Activated CD8-positive, alpha-beta memory T cell treated with anti-CD3 and anti-CD28 coated beads for 48 hours (primary cell): ENCODE data around the gene ADAMTS6.

Source experiments
- DNase-seq, 3 experiments: peaks; one replicate each; pipeline ENCODE4 v3.0.0-alpha.2; 2020; ENCODE audit warnings: low read depth in 2 of 3, low spot score in 2 of 3

ADAMTS6 gene

DNA sequence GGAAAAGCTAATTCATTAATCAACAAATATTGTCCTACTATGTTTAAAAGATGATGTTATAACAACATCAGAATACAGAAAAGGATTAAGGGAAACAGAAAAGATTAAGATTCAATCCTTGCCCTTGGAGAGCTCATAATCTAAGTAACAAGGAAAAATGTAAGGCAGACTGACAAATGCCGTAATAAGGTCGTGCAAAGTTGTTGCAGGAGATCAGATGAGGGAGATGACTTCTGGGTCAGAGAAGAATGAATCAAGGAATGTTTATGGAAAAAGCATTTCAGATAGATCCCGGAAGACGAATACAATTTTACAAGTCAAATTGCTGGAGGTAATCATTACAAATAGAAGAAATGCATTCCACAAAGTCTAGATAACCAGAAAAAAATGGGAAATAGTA is 6.4 kb downstream of the ADAMTS6 start:
- no peak for DNase-seq

DNA sequence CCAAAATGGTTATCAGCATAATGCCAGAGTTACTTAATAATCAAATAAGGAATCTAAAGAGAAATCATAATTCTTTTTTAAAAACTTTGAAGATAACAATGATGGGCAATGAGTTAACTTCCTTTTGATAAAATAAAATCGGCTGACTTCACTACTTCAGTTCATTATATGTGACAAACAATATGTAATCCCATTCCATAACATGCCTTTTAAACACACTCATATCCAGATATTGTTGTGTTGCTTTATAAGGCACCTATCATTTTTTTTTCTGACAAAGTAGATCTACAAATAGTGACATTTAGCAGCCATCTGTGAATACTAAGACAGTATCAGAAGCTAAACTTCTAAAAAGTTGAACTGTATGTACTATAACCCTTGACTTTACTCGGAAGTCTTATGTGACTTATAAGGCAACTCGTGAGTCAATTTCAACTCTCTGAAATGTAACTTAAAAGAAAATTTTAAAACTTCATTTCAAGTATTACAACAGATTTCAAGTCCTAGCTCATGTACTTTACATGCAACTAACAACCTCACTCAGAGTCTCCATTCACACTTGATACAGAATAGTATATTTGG is 7.5 kb downstream of the ADAMTS6 start:
- no peak for DNase-seq

DNA sequence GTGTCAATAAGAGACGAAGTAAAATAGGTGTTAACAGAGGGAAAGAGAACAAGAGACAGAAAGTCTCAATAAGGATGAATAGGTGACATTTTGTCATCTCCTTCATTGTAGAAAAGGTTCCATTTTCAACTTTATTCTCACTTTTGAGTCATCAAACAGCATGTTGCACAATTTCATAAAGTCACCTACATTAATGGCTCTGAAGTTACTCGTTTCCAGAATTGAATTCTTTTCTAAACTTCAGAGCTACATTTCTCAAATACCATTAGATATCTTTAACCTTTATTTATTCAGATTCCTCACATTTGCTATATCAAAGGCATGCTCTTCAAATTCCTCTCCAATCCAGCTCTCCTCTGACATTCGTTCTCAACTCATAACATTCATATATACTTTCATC is 13.1 kb downstream of the ADAMTS6 start:
- DNase-seq: no peak

DNA sequence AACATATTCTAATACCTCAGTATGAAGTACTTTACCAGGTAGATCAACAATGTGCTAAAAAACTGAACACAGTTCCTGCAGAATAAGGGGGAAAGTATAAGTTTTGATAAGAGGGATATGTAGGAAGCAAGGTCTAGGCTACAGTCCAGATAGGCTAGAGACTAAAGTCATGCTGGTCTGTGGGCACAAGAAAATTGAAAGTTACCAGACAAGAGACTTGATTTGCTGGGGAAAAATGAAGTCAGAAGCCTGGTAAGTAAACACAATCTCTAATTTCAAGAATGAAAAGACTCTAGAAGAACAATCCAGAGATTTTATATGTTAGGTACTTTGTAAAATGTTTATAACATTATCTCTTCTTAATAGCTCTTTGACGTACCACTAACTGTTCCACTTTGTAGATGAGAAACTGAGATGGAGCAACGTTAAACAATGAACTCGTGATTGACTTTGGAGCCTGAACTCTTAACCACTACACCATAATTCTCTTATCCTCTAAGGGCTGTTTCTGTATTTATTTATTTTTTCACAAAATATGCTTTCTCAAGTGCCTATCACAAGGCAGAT is 19.5 kb downstream of the ADAMTS6 start:
- DNase-seq: no peak

DNA sequence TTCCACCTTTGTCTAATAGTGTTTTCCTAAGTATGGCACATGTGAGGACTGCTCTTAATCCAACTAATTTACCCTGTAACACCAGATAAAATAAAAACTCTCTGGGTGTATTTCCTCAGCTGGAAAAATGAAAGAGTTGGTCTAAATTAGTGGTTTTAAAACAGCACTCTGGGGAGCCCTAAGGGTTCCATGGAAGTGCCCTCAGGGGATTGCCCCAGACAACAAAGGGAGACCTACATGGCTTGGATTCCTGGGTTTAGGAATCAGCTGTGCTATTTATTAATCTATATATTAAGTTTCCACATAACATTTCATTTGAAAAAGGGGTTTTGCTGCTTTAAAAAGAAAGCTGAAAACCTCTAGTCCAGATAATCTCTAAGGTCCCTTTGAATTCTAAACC is 20.2 kb downstream of the ADAMTS6 start:
- no peak for DNase-seq

DNA sequence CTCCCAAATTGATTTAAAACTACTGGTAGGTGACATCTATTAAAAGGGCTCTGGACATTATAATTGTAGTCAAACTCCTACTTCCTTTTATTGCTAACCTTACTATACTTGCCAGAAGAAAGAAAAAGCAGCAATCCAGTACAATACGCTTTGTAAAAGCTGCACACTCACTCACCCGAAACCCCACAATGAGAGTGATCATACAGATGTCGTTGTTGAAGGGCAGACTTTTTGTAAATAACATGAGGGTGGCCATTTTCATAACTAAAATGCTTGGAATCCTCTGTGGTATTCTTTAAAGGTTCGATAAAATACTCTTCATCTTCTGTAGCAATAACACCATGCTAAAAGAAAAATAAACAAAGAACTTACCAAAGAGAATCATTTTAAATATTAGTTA is 21.7 kb downstream of the ADAMTS6 start:
- no peak for DNase-seq

DNA sequence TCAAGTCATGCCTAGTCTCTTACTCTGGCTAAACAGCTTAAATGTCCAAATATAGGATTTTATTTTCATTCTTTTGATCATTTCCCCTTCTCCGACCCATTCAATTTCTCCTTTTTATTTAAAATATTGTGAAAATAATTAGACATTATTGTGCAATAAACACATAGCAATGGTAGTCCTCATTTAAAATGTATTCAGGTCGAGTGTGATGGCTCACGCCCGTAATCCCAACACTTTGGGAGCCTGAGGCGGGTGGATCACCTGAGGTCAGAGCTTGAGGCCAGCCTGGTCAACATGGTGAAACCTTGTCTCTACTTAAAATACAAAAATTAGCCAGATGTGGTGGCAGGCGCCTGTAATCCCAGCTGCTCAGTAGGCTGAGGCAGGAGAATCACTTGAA is 26.7 kb downstream of the ADAMTS6 start:
- DNase-seq: no peak

DNA sequence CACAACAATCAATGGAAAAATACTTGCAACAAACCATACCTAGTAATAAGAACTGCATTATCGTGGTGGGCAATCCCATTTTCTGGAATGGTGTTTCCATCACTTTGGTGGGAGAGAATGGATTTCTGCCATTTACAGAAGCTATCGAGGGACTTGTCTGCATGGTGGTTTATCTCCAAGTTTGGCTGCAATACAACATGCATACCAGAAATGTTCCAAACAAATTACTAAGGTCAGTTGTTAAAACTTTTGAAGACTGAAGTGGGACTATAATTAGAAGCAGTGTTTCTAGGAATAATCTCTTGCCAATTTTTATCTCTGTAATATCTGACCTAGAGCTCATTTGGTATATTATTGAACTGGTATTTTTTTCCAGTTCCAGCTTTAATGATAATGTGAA is 30.3 kb downstream of the ADAMTS6 start:
- no peak for DNase-seq

DNA sequence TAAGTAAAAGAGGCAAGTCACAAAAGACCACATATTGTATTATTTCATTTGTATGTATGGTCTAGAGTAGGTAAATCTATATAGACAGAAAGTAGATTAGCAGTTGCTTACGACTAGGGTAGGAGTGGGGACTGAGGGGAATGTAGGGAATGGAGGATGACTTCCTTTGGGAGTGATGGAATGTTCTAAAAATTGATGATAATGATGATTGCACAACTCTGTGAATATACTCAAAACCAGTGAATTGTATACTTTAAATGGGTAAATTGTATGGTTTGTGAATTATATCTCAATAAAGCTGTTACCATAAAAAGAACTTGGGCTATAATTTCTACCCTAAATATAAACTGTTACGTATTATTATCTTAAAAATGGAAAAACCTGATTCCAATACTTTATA is 35.0 kb downstream of the ADAMTS6 start:
- DNase-seq: no peak

DNA sequence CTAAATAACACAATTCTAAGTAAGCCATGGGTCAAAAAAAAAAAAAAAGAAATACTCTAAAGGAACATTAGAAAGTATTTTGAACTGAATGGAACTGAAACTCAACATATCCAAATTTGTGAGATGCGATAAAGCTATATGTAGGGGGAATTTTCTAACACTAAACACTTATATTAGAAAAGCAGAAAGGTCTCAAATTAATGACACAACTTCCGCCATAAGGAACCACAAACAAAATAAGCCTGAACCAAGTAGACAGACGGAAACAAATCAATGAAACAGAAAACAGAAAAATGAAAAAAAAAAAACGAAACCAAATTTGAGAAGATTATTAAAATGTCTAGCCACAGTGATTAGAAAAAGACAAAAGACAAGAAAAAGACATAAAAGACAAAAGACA is 39.9 kb downstream of the ADAMTS6 start:
- no peak for DNase-seq

DNA sequence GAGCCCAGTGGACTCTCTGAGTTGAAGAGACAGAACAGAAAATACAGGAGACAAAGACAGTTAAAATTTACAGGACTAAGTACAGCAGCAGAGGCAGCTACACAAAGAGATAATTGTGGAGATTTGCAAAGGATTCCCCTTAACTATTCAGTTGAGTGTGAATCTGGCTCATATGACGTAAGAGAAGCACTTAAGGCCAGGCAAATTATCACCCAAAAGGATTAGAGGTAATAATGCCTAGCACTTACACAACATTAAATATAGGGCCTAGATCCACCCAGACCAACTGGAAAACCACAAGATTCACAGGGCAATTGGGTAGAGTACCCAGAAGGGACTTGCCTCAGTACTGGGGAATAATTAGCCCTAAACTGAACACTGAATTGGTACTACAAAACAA is 41.3 kb downstream of the ADAMTS6 start:
- no peak for DNase-seq

DNA sequence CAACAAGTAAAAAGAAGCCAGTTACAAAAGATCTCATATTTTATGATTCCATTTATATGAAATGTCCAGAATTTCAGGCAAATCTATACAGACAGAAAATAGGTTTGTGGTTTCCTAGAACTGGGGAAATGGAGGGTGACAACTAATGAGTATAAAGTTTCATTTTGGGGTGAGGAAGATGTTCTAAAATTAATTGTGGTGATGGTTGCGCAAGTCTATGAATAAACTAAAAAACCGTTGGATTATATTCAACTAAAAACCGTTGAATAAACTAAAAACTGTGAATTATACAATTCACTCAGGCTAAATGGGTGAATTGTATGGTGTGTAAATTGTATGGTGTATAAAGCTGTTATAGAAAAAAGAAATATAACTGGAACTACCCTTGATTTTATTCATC is 47.6 kb downstream of the ADAMTS6 start:
- DNase-seq: no peak

DNA sequence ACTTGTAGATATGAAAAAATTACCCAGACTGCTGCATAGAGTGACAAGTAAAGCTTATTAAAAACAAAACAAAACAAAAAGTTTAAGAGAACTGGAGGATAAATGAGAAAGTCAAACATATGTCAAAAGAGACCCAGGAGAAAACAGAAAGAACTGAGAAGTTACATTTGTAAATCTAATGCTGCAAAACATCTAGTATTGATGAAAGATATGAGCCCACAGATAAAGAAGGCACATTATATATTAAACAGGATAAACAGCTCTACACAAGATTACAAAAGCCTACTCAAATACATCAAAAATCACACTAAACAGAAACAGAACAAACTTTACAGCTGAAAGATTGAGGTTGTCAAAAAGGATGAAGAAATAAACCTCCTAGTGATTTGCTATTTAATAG is 55.1 kb downstream of the ADAMTS6 start:
- no peak for DNase-seq

DNA sequence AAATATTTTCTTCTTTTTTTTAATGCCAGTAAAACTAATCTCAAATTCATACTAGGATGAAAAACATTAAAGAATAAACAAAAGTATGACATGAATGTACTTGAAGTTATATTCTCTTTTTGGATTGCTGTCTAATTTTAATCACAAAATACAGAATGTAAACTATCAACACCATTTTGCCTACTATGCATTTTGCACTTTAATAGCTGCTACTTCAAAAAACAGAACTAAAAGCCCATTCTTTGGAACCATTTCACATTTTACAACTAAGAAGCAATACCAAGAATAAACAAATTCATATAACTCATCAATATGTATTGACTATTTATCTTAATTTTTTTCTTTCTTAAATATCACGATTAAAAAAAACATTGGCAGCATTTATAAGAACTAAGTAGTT is 58.1 kb downstream of the ADAMTS6 start:
- no peak for DNase-seq

DNA sequence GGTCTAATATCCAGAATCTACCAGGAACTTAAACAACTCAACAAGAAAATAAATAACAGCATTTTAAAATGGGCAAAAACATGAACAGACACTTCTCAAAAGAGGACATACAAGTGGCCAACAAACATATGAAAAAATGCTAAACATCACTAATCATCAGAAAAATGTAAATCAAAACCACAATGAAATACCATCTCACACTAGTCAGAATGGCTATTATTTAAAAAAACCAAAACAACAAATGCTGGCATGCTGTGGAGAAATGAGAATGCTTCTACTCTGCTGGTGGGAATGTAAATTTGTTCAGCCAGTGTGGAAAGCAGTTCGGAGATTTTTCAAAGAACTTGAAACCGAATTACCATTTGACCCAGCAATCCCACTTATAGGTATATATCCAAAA is 63.1 kb downstream of the ADAMTS6 start:
- no peak for DNase-seq

DNA sequence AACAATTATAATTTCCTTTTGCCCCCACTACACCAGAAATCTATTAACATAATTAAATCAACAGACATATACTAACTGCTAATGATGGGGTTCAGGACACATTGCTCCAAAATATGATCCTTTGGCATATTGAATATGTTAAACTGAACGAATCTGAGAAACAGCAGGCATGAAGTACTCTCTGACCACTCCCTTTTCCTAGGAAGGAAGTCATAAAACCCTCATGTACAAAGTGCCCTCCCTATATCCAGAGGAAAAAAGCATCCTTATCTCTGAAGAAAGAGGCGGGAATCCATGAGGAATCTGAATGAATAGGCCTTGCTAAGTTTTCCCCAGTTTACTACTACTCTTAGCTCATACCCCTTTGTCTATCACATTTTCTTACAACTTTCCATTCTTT is 67.9 kb downstream of the ADAMTS6 start:
- no peak for DNase-seq

DNA sequence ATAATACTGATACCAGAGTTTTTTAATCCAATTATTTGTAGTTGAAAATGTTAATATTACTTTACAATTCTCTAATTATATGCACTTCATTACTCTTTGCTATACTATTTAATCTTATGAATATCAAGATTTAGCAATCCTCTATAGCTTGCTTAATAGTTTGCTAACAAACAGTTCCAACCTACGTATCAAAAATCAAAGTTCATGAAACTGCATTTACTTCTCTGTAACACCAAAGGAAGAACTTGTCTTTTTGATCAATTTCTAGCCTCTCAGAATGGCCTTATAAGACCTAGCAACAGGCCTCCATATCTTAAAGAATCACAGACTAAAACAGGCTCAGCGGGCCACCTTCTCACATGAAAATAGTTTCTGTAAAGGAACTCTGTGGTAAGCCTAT is 68.9 kb downstream of the ADAMTS6 start:
- no peak for DNase-seq

DNA sequence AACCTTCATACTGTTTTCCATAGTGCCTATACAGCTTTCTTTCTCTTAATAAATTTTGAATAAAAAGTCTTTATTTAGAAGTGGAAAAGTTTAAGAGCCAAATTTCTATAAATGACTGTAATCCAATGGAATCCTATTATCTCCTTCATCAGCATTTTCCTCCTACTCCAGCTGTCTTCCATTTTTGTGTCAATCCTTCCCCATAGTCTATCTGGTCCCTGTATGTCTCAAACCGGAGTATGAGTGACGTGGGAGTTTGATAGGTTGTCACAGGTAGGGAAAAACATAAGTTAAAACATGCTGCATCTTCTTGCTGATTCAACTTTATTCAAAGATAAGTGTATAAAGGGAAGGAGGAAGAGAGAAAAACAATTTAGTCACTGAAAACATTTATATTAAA is 70.4 kb downstream of the ADAMTS6 start:
- DNase-seq: no peak

DNA sequence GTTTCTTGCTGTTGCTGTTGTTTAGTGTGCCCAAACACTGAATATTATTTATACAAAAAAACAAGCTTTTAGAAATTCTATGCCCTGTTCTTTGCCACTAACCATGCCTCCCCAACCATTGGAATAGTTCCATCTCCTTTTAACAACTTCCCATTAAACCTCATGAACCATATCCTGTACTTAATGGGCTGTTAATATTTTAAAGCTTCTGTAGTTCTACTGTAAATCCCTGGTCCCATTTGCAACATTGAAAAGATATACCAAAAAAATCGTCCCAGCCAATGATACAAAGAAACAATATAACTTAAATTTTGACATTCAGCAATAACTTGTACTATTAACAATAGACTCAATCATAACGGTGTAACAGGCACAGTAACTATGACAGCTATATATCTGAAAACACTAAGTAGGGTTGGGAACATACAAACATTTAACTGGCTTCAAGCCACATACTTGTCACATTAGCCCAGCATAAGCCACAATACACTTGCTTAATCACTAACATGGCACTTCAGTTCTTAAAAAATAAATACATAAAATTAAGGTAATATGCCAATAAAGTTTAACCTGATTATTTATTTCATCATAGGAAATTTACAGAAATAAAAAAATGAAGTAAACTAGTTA is 86.1 kb downstream of the ADAMTS6 start:
- no peak for DNase-seq

DNA sequence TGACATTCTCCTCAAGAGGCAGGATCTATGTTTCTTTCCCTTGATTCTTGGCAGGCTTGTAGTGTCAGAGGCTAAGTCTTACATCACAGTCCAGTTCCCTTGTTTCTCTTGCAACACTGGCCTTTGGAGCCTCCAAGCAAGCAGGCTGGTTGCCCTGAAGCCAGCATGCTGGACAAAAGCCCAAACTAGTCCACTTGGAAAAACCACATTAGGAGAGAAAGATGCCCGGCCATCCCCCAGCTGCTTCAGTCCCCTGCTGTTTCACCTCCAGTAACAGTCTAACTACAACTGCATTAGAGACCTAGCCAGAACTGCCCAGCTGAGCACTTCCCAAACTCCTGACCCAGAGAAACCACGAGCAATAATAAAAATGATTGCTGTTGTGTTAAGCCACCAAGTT is 87.6 kb downstream of the ADAMTS6 start:
- no peak for DNase-seq

DNA sequence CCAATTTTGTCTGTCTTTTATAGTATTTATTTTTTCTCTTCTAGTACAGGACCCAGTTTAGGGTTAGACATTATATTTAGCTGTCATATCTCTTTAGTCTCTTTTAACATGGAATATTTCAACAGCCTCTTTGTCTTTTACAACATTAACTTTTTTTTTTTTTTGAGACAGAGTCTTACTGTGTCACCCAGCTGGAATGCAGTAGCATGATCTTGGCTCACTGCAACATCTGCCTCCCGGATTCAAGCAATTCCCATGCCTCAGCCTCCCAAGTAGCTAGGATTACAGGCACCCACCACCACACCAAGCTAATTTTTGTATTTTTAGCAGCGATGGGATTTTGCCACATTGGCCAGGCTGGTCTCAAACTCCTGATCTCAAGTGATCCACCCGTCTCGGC is 90.1 kb downstream of the ADAMTS6 start:
- no peak for DNase-seq

DNA sequence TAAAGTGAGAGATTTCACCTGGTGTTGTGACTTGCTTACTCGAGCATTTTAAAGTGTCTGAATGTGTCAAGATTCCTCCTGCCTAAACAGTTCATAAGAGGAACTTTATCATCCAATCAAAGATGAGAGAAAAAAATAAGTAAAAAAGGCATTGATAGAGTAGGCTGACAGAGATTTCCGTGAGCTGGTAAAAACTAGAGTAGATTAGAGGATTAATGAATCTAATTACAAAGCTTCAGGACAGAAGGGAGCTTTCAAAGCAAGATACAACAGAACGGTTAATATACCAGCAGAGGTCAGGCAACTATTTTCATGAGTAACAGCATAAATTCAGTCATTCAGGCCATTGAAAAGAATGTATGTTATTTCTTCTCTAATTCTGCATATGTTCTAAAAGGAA is 91.5 kb downstream of the ADAMTS6 start:
- no peak for DNase-seq

DNA sequence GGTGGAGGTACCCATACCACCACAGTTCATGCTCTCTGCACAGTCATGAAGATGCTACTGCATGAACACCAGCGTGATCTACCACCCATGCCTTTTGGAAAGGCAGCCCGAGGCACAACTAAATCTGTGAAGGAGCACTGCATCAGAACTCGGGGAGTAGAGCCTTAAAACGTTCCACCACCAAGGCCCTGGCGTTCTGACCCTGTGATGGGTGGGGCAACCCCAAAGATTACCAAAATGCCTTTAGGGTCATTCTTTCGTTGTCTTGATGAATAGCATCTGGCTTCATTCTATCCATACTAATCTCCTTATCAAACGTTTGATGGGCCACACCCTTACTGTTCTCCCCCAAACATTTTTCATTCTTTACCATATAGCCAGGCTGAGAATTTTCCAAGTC is 97.9 kb downstream of the ADAMTS6 start:
- no peak for DNase-seq
